Stimulated activated CD4-positive, alpha-beta T cell treated with anti-CD3 and anti-CD28 coated beads, TNF-alpha, amount 100 ng/mL, for 1 hour (primary cell): ENCODE results near the gene ARL13A.
A peak's percentile ranks its signal among the peaks of the same experiment; 100 is the strongest.
"Not testable (repeated sequence)": the region's sequence is repeated elsewhere in the genome, so short reads cannot be mapped to it uniquely, and the experiment has no call there.

ENCODE experiments used
- DNase-seq, 3 donors: peaks; one replicate each; pipeline ENCODE4 v3.0.0-alpha.2; 2020; ENCODE audit warnings: low read depth in 3 of 3, low spot score in 1 of 3

Gene ARL13A

GRCh38 chrX:100984818-100985217 is 15.3 kb downstream of the ARL13A start:
- no peak for DNase-seq

- DNase-seq, result no peak
Measured at GRCh38 chrX:100990139-100990538, 20.6 kb downstream of the ARL13A start.

- no peak for DNase-seq
Measured at GRCh38 chrX:100994352-100995281, 25.1 kb downstream of the ARL13A start.

- peak in 1 of 3 donors; percentile 1 for DNase-seq
Measured at GRCh38 chrX:100995469-100995868, 26.0 kb downstream of the ARL13A start.

GRCh38 chrX:100999451-100999850 is 29.9 kb downstream of the ARL13A start:
- no peak for DNase-seq

- no peak for DNase-seq
Measured at GRCh38 chrX:101009090-101009489, 39.6 kb downstream of the ARL13A start.

GRCh38 chrX:101012031-101012430 is 42.5 kb downstream of the ARL13A start:
- not testable (repeated sequence) for DNase-seq

- no peak for DNase-seq
Measured at GRCh38 chrX:101022020-101022419, 52.5 kb downstream of the ARL13A start.

GRCh38 chrX:101025126-101025525 is 55.6 kb downstream of the ARL13A start:
- DNase-seq, result no peak

- DNase-seq, result no peak
Measured at GRCh38 chrX:101028562-101028961, 59.1 kb downstream of the ARL13A start.

GRCh38 chrX:101029665-101030064 is 60.2 kb downstream of the ARL13A start:
- DNase-seq, result no peak

GRCh38 chrX:101037231-101037630 is 67.7 kb downstream of the ARL13A start:
- no peak for DNase-seq

GRCh38 chrX:101040197-101040596 is 70.7 kb downstream of the ARL13A start:
- DNase-seq, result no peak
